LNCaP clone FGC (cell line): Measurements from ENCODE around the gene ROR1.

Experiments
- DNase-seq: peaks from one replicate; pipeline ENCODE4 v3.0.0-alpha.2; 2011; ENCODE audit warnings: low read depth
- H3K4me3 ChIP-seq: 2 replicates; pipeline ENCODE4 v1.5.1; 2011; ENCODE audit warnings: mild to moderate bottlenecking, low read depth, low read length, control low read depth
- TF ChIP-seq, protein P1 (sequence below): IDR thresholded peaks from 2 replicates; pipeline ENCODE4 v1.5.1; 2012; ENCODE audit warnings: mild to moderate bottlenecking; ENCODE audit not compliant: control insufficient read depth, insufficient read depth; ENCODE audit errors: extremely low read depth

Gene ROR1

DNA sequence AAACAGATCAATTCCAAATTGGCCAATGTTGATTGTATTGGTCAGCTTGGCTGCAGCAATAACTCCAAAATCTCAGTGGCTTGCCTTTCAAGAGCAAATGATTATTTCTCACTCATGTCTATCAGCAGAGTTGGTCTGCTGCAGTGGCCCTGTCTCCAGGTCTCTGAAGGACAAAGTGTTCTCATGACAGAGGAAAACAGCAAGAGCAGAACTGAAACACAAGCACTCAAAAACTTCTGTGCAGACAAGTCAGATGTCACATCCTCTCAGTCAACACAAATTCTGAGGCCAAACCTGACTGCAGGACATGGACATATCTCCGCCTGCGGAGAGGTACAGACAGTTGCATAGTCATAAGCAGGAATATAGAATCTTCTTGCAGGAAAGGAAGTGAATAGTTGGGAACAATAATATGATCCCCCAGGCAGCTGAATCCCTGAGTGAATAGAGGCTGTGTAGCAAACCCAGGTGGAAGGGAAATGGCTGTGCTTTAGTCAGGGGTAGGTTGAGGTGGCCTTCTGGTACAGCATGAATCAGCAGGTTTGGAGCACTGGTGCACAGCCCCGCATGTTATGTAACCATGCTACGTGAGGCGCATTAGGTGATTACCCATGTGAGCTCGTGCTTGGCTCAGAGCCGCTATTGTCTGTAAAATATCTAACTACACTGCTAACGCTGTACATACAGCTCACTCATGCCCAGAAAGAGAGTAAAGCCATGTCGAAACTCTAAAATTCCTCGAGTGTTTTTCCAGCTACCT, 412.5 kb downstream of the ROR1 start:
- no peak overlapping the region for H3K4me3 ChIP-seq
- DNase-seq, result no peak
- TF ChIP-seq, protein P1, sequence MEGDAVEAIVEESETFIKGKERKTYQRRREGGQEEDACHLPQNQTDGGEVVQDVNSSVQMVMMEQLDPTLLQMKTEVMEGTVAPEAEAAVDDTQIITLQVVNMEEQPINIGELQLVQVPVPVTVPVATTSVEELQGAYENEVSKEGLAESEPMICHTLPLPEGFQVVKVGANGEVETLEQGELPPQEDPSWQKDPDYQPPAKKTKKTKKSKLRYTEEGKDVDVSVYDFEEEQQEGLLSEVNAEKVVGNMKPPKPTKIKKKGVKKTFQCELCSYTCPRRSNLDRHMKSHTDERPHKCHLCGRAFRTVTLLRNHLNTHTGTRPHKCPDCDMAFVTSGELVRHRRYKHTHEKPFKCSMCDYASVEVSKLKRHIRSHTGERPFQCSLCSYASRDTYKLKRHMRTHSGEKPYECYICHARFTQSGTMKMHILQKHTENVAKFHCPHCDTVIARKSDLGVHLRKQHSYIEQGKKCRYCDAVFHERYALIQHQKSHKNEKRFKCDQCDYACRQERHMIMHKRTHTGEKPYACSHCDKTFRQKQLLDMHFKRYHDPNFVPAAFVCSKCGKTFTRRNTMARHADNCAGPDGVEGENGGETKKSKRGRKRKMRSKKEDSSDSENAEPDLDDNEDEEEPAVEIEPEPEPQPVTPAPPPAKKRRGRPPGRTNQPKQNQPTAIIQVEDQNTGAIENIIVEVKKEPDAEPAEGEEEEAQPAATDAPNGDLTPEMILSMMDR, result no peak

DNA sequence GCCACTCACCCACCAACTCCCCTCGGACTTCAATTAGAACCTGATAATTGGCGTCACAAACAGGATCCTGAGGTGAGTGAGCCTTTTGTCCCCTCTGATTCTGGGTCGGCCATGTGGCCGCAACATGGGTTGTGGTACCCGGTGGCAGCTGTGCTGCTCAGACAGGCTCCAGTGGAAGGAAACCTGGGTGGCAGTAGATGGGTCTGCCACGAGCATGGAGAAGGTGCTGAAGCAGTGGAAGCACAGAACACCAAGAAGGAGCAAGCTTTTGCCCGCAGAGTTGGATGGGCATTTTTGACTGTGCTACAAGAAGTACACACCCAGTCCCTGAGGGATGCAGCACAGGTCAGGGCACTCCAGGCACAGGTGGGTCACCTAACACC, 413.1 kb downstream of the ROR1 start:
- no peak overlapping the region for H3K4me3 ChIP-seq

DNA sequence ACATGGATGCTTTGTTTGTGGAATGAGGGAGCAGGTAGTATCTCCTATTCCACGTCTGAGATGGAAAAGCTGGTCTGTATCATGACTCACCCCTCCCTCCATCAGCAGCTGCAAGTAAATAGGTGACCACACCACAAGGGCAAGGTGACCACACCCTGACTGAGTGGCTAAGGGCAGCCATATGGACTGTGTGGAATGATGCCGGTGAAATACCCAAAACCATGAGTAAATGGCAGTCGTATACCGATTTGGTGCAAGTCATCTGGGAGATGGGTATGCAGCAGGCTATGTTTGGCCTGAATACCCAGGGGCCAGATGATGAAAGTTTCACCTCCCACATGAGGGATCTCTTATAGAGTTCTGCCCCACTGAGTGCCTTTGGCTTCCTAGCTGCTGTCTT, 413.8 kb downstream of the ROR1 start:
- DNase-seq, result no peak
- TF ChIP-seq, protein P1, result no peak
- H3K4me3 ChIP-seq, result no peak overlapping the region

More for the DNA sequence above, 413.1 kb downstream of the ROR1 start:
- no peak for DNase-seq
- TF ChIP-seq, protein P1, result no peak

DNA sequence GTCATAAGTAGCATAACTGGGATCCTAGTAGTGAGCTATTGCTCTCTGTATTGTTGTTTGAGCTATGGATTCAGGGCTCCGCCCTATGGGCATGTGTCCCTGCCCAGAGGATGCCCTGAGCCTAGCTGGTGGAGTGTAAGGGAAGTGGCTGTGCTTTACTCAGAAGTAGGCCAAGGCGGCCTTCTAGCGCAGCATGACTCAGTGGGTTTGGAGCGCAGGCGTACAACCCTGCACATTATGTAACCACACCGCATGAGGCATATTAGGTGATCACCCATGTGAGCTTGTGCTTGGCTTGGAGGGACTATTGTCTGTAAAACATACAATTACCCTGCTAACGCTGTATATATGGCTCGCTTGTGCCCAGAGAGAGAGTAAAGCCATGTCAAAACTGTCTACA, 418.5 kb downstream of the ROR1 start:
- no peak overlapping the region for H3K4me3 ChIP-seq
- TF ChIP-seq, protein P1, result no peak
- no peak for DNase-seq

DNA sequence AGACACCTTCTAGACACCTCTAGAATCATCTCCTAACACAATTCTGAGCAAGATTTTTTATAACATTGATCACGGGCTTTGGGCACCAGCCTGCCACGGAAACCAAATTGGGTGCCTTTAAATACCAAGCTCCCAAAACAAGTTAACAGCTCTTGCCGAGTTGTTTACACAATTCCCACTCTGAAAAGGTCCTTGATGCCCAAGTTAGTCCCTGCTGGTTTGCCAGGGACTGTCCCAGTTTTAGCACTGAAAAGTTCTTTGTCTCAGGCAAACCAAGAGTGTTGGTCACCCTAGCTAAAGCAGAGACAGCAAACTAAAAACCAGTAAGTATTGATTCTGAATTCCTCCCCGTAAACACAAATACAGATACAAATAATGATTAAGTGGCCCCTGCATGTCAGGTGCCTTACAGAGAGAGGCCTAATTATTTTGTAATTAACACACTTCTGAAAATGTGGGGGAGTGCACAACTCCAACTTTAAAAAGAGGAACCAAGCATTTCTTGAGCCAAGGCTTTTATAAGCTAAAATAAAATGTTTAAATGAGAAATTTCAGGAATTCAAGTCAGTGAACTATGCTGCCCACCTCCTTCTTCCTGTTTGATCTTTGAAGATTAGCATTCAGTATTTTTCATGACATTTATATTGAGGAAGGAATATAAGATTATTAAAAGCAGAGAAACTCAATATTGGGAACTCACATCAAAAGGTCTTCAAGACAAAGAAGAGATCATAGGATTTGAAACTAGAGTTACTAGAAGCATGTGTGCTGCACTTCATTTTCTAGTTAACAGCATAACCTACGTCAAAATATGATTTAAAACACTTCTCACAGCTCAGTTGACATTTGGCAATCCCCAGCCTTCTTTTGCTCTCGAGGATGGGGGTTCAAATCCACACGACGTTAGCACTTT, 420.6 kb downstream of the ROR1 start:
- TF ChIP-seq, protein P1, result no peak
- no peak overlapping the region for H3K4me3 ChIP-seq
- no peak for DNase-seq

DNA sequence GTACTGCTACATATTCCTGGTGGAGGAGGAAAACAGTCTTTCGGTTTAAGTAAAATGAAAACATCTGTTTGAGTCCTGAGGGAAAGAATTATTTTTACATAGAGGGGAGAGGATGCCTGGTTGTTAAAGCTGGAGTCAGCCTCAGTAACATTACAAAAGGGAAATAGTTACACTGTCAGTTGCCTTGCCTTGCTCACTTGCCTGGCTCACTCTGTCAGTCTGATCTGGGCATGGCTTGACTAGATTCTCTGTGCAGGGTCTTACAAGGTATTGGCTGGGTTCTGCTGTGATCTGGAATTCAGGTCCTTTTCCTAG, 421.2 kb downstream of the ROR1 start:
- no peak for DNase-seq
- H3K4me3 ChIP-seq, result no peak overlapping the region
- TF ChIP-seq, protein P1, result no peak
